Measurements from ENCODE around the gene MYO16.
"Not testable (repeated sequence)": the region's sequence is repeated elsewhere in the genome, so short reads cannot be mapped to it uniquely, and the experiment has no call there.

DNA sequence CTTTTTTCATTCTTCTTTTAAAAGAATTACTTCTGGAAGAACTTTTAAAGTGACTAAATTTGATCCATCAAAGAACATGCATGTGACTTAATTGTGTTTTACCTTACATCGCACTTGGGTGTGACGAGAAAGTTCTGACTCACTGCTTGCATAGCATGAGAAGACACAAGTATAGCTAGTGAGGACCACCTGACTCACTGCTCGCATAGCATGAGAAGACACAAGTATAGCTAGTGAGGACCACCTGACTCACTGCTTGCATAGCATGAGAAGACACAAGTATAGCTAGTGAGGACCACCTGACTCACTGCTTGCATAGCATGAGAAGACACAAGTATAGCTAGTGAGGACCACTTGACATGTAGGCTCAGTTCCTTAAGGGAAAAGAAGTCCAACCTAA lies 362.0 kb downstream of the MYO16 start:
- TF ChIP-seq, protein P1, sequence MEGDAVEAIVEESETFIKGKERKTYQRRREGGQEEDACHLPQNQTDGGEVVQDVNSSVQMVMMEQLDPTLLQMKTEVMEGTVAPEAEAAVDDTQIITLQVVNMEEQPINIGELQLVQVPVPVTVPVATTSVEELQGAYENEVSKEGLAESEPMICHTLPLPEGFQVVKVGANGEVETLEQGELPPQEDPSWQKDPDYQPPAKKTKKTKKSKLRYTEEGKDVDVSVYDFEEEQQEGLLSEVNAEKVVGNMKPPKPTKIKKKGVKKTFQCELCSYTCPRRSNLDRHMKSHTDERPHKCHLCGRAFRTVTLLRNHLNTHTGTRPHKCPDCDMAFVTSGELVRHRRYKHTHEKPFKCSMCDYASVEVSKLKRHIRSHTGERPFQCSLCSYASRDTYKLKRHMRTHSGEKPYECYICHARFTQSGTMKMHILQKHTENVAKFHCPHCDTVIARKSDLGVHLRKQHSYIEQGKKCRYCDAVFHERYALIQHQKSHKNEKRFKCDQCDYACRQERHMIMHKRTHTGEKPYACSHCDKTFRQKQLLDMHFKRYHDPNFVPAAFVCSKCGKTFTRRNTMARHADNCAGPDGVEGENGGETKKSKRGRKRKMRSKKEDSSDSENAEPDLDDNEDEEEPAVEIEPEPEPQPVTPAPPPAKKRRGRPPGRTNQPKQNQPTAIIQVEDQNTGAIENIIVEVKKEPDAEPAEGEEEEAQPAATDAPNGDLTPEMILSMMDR (conservative IDR thresholded peaks at IDR 0.05), result not testable (repeated sequence)
- not testable (repeated sequence) for TF ChIP-seq ZFX (IDR thresholded peaks at IDR 0.05)

All from C4-2B (cell line).